GM18867 (cell line): ENCODE data around the gene RPL28.

Source experiments
- ATAC-seq: cut with Tn5 transposase; IDR thresholded peaks from one replicate; pipeline ENCODE4 v1.9.1; 2021; ENCODE audit warnings: mild to moderate bottlenecking, moderate library complexity; ENCODE audit not compliant: unreplicated experiment

The RPL28 gene

GRCh38 chr19:55372316-55373081 lies 13.2 kb upstream of the RPL28 start:
- no peak for ATAC-seq

- ATAC-seq, result no peak
Measured at GRCh38 chr19:55373306-55373992, 12.3 kb upstream of the RPL28 start.

- ATAC-seq, result no peak
Measured at GRCh38 chr19:55373993-55374757, 11.6 kb upstream of the RPL28 start.

GRCh38 chr19:55376241-55376933 lies 9.3 kb upstream of the RPL28 start, which contains the start of gene TMEM190:
Gene TMEM190 (plus strand): TSS chr19:55376826. CDS start chr19:55376854, 28 bp downstream.
- no peak for ATAC-seq

GRCh38 chr19:55377356-55378131 lies 8.2 kb upstream of the RPL28 start:
- no peak for ATAC-seq

- ATAC-seq, result no peak
Measured at GRCh38 chr19:55379174-55379573, 6.6 kb upstream of the RPL28 start.

GRCh38 chr19:55382013-55382412 lies 3.7 kb upstream of the RPL28 start:
- ATAC-seq, result no peak

GRCh38 chr19:55382522-55383054 lies 3.1 kb upstream of the RPL28 start:
- ATAC-seq, result no peak

- no peak for ATAC-seq
Measured at GRCh38 chr19:55383279-55384130, 2.2 kb upstream of the RPL28 start.

- no peak for ATAC-seq
Measured at GRCh38 chr19:55384131-55384919, 1.4 kb upstream of the RPL28 start, which contains the start of gene TMEM238. Gene TMEM238 (minus strand): TSS chr19:55384292. CDS start chr19:55384259, 33 bp downstream.

- ATAC-seq, result peak; percentile 50
Measured at GRCh38 chr19:55384920-55385723, 610 bp upstream of the RPL28 start.

GRCh38 chr19:55386493-55386971 lies 800 bp downstream of the RPL28 start:
- ATAC-seq, result no peak

- ATAC-seq, result no peak
Measured at GRCh38 chr19:55387736-55388497, 2.2 kb downstream of the RPL28 start.

- no peak for ATAC-seq
Measured at GRCh38 chr19:55389386-55390317, 3.9 kb downstream of the RPL28 start.

GRCh38 chr19:55390461-55390880 lies 4.7 kb downstream of the RPL28 start:
- no peak for ATAC-seq
